GM12892 (cell line): Measurements from ENCODE around the gene EPHA1.

Source experiments
- POLR2A ChIP-seq: IDR thresholded peaks from 2 replicates; pipeline ENCODE4 v1.6.1; 2011; ENCODE audit warnings: low read depth, low read length, control low read depth
- TAF1 ChIP-seq: IDR thresholded peaks from 2 replicates; pipeline ENCODE4 v1.6.1; 2011; ENCODE audit warnings: low read depth, mild to moderate bottlenecking, control low read depth, low read length, borderline replicate concordance

GRCh38 chr7:143372070-143372469 is 36.6 kb downstream of the EPHA1 start:
- TF ChIP-seq POLR2A (no peak), TAF1 (no peak)
